Glutamatergic neuron (in vitro differentiated cells): ENCODE data around the gene LDHAL6B. TPM values are rescaled to one million over a fixed set of nuclear protein-coding genes. Genes with fewer than 3 reads are reported as not detected.

Experiments used
- DNase-seq: peaks from one replicate; pipeline ENCODE4 v3.0.0; 2022
- H3K27ac Mint-ChIP-seq: one replicate; pipeline ENCODE4 v1.8.0; 2020; ENCODE audit warnings: mild to moderate bottlenecking, mixed read lengths, inconsistent platforms; ENCODE audit not compliant: unreplicated experiment
- H3K27me3 Mint-ChIP-seq: one replicate; pipeline ENCODE4 v1.8.0; 2020; ENCODE audit warnings: mild to moderate bottlenecking, moderate library complexity, mixed read lengths, inconsistent platforms; ENCODE audit not compliant: unreplicated experiment
- H3K36me3 Mint-ChIP-seq: one replicate; pipeline ENCODE4 v1.8.0; 2020; ENCODE audit warnings: mild to moderate bottlenecking, mixed read lengths, inconsistent platforms; ENCODE audit not compliant: unreplicated experiment
- H3K4me1 Mint-ChIP-seq: one replicate; pipeline ENCODE4 v1.8.0; 2020; ENCODE audit warnings: mild to moderate bottlenecking, low read depth, mixed read lengths, inconsistent platforms; ENCODE audit not compliant: unreplicated experiment
- H3K4me3 Mint-ChIP-seq: one replicate; pipeline ENCODE4 v1.8.0; 2020; ENCODE audit warnings: mild to moderate bottlenecking, mixed read lengths, inconsistent platforms; ENCODE audit not compliant: unreplicated experiment
- H3K9me3 Mint-ChIP-seq: one replicate; pipeline ENCODE4 v1.8.0; 2020; ENCODE audit warnings: mild to moderate bottlenecking, moderate library complexity, mixed read lengths, inconsistent platforms; ENCODE audit not compliant: unreplicated experiment
- CTCF ChIP-seq: fragments of 200-600 bp; sonication (generic); IDR thresholded peaks from one replicate; pipeline ENCODE4 v1.5.0; 2021; ENCODE audit not compliant: partially characterized antibody, unreplicated experiment
- total RNA-seq: library from RNA; stranded (reverse); fragmentation: NEBNext Ultra II Directional; extraction: Animal tissue kit (Norgen Biotek cat#: 25700); gene quantifications from one replicate; pipeline ENCODE4 v1.2.1, GENCODE V29; 2021; ENCODE audit not compliant: unreplicated experiment

Gene LDHAL6B
- total RNA-seq, 1 donor from 2014 or later: not detected

- Mint-ChIP-seq H3K9me3 (no peaks in the 10 kb centered on the region), H3K4me3 (no peak overlapping the region)
- DNase-seq: no peak
Measured at GRCh38 chr15:59217876-59218498, 11.3 kb downstream of the LDHAL6B start.

DNA sequence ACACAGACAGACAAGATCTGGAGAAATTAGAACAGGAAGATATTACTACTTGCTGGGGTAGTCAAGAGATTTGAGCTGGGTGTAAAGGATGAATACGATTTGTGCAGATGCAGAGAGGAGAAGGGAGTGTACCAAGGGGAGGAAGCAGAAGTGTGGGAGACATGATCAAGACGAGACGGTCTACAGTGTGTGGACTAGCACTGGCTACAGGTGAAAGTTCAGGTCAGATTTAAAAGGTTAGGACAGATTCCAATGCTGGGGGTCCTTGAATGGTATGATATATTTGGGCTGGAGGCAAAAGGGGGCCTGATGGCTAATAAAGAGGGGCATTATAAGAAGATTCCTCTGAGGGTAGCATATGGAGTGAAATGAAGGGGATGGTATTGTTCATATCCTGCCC is 12.1 kb downstream of the LDHAL6B start:
- Mint-ChIP-seq H3K4me3 (no peak overlapping the region), H3K9me3 (no peaks in the 10 kb centered on the region), H3K36me3 (no peaks in the 10 kb centered on the region), H3K27me3 (no peaks in the 10 kb centered on the region), H3K27ac (no peak overlapping the region), H3K4me1 (no peaks in the 10 kb centered on the region)
- DNase-seq: no peak
- TF ChIP-seq CTCF: no peak

More at GRCh38 chr15:59217876-59218498, 11.3 kb downstream of the LDHAL6B start:
- H3K36me3 Mint-ChIP-seq: no peaks in the 10 kb centered on the region
- no peaks in the 10 kb centered on the region for H3K27me3 Mint-ChIP-seq
- TF ChIP-seq CTCF: no peak
- no peak overlapping the region for H3K27ac Mint-ChIP-seq
- no peaks in the 10 kb centered on the region for H3K4me1 Mint-ChIP-seq

DNA sequence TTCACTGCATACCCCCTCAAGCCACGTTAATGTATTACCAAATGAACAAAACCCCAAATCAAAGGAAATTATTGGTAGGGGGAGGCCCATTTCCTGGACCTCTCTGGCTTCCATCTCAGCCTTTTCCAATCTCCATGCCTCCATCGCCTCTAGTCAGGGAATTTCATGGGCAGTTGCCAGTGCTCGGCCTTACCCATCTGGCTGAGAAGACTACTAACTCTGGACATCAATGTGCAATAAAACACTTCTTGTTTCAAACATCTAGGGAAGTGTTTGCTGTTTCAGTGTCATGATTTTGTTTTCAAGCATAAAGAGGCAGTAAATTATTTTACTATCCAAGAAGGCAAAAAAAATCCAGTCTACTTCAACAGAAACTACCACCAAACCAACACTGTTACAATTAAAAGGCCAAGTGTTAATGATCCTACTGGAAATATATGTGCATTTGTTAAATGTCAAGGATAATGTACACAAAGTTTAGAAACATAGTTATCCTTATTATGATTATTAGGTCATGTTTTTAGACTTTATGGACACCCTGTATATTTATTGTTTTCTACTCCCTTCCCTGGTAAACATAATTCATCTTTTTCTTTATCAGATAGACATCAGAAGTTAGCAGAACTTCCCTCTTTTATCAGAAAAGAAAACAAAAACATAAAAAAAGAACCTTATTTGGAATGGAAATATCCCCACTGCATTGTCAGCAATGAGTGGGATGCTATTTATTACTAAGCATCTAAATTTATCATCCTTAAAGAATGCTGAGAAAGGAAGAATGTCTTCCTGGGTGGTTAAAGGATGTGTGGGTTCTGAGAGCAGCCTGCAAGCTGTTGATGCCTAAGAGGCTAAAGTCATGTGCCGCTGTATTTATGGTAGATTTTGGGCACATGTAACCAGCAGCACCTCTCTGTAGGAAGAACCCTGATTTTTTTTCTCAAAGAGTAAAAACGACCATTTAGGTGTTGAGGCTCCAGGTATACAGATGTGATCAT is 15.2 kb downstream of the LDHAL6B start:
- no peak for TF ChIP-seq CTCF
- H3K4me1 Mint-ChIP-seq: no peaks in the 10 kb centered on the region
- no peak overlapping the region for H3K4me3 Mint-ChIP-seq
- no peak for DNase-seq
- H3K27ac Mint-ChIP-seq: no peak overlapping the region
- no peaks in the 10 kb centered on the region for H3K27me3 Mint-ChIP-seq
- no peaks in the 10 kb centered on the region for H3K36me3 Mint-ChIP-seq
- H3K9me3 Mint-ChIP-seq: peaks cover 1% of the 10 kb centered on the region

DNA sequence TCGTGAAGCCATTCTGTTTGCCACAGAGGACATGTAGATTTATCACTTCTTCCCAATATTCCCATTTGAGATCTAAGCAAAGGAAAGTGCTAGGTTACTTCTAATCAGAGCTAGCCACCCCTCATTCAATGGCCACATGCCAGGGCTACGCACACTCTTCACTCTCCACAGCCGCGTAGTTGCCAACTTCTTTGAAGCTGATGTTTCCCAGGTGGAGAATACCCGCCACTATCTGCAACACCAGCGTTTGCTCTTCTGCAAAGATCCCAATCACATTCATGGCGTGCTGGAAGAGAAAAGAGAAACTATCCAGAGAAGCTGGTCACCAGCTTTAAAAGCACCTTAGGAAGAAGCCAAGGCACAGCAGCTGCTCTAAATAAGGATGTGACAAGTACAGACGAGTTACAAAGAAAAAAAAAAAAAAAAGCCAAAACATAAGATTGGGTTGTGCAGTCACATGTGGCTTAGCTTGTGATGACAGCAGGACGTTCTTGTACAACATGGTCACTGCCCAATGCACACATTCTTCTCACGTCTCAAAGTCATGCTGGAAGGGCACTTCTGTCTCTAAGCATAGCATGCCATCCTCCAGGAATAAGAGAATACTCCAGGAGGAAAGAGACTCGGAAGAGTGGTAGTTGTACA is 16.4 kb downstream of the LDHAL6B start:
- H3K4me3 Mint-ChIP-seq: no peak overlapping the region
- DNase-seq: no peak
- peaks cover 1% of the 10 kb centered on the region for H3K9me3 Mint-ChIP-seq
- no peak for TF ChIP-seq CTCF
- H3K36me3 Mint-ChIP-seq: no peaks in the 10 kb centered on the region
- H3K27me3 Mint-ChIP-seq: no peaks in the 10 kb centered on the region
- no peaks in the 10 kb centered on the region for H3K4me1 Mint-ChIP-seq
- no peak overlapping the region for H3K27ac Mint-ChIP-seq
